AG08396 (cell line): Measurements from ENCODE around the gene LENG1.

Experiments
- DNase-seq: peaks from one replicate; pipeline ENCODE4 v3.0.0; 2012; ENCODE audit warnings: low spot score, mixed read lengths

The LENG1 gene

DNA sequence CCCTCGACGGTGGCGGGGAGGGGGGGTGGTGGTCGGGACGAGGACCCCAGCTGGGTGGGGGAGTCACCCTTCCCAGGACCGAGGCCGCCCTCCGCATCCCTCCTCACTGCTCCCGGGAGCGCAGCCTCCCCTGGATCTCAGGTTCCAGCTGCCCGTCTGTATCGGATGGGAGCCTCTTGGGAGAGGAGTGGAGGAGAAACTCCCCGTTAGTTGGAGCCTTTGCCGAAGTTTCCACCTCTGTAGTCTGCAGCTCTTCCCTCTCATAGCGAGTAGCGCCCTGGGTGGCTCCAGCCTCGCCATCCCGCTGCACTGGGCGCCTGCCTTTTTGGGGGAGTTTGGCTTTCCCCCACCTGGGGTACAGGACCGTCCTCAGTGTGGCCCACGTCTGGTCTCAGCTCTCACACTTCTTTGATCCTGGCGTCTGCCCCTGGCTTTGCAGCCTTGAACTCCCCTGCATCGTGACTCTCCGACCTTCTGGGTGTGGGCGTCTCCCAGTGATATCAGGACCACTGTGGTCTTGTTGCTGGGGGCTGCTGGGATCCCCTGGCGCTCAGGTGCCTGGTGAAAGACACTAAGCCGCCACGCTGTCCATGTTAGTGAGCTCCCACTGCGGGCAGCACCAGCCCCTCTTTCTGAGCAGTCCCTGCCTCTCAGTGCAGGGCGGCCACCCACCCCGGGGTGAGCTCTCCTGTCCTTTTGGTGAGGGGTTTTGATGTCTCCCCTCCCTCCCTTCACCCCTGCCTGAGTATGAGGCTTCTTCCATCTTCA, 20.8 kb downstream of the LENG1 start:
- DNase-seq, result no peak

DNA sequence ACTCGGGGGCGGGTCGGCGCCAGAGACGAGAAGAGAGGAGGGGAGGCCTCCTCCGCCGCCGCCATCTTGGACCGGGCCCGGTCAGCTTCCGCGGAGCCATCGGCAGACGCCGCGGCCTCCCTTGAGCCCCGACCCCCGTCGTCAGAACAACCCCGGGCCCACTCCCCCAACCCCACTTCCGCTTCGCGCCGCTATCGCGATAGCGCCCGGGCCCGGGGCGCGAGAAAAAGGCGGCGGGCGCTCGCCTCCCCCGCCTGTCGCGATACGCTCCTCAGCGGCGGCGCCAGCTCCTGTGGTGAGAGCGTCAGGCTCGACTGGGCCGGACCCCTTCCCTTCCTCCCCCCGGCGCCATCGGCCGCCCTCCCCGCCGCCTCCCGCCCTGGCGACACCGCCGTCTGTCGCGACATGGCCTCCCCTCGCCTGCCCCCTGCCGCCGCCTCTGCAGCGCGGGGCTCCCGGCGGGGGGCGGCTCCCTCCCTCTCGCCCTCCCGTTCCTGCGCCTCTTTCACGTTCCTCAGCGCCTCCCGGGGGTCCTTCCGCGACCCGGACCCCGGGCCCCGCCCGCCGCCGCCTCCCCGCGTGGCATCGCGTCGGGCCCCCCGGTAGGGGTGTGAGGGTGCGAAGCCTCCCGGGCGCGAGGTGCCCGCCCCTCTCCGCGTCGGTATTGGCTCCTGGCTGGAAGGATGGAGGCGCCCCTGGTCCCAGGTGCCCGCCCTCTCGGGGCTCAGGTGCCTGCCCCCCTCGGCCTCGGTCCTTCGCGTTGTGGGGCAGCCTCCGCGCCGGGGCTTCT, 21.6 kb downstream of the LENG1 start, which contains the start of gene CNOT3:
Gene CNOT3 (plus strand): TSS at position 64 of the 790 bp plus-strand sequence. CDS start 5,217 bp downstream, outside the sequence.
- peak; percentile 39 for DNase-seq

DNA sequence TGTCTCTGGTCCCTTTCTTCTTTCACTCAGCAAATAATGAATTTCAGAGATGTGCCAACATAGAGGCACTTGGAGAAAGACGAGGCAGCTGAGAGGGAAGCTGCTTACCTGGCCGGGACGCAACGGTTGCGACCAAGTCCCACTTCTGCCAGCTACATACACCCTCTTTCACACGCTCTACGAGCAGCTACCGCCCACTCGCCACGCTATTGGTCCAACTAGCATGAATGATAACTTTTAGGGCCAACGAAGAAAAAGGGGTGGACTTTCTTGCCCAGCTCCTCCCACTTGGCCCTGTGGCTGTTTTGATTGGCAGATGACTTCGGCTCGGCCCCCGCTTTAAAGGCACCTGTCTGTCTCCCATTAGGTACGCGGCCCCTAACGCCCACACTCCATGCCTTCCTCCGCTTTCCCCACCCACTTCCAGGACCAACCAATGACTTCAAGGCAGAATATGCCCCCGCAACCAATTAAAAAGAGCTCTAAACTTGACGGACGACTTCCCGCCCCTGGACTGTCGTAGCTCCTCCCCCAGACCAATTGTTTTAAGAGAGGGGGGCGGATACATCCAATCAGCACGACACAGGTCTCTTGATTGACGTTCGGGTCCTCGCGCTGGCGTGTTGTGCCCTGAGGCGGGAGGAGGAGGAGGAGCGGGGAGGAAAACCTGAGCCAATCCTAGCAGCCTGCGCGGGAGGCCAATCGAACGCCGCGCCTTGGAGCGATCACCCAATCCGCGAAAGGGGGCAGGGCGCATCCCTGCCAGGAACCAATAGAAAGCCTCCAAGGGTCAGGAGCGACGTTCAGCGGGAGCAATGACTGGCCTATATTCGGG, 22.4 kb downstream of the LENG1 start:
- DNase-seq, result peak; percentile 99

DNA sequence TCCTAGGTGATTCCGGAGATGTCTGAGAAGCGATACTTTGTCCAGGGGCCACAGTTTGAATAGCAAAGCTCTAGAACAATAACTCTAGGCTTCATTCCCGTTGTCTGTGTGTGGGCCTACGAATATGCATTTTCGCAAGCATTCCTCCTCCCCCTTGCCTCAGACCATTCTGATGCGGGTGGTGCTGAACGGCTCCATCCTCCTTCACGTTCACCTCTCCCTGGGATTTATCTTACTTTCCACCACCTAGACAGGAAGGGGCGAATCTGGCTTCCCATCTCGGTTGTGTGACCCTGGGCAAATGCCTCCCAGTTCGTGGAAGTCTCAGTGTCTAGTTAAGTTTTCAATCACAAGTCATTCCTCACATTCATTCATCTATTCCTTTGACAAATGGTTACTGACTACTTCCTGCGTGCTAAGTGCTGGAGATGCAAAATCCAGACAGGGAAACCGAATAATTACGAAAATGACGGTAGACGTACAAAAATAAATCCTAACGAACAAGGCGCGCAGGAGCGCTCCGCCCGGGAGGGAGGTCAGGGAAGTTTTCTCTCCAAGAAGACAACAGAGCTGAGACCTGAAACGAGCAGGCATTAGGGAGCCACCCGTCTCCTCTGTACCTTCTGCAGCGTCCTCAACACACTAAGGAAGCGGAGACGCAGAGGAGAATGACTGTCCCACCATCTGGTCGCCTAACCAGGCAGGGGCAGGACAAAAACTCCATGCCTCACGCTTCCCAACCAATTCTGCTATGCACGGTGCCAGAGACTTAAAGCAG, 23.2 kb downstream of the LENG1 start:
- peak; percentile 28 for DNase-seq

DNA sequence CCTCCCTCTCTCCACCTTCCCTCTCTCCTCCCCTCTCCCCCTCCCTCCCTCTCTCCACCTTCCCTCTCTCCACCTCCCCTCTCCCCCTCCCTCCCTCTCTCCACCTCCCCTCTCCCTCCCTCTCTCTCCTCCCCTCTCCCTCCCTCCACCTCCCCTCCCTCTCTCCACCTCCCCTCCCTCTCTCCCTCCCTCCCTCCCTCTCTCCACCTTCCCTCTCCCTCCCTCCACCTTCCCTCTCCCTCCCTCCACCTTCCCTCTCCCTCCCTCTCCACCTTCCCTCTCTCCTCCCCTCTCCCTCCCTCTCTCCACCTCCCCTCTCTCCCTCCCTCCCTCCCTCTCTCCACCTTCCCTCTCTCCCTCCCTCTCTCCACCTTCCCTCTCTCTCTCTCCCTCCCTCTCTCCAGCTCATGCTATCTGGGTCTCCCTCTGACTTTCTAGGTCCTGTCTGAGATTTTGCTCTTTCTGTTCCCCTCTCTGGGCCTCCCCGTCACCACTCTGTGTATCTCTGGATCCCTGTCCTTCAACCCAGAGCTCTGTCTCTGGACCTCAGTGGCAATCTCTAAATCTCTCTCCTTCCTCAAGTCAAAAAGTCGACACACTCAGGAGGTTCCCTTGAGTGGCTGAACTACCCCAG, 25.4 kb downstream of the LENG1 start:
- DNase-seq, result no peak

DNA sequence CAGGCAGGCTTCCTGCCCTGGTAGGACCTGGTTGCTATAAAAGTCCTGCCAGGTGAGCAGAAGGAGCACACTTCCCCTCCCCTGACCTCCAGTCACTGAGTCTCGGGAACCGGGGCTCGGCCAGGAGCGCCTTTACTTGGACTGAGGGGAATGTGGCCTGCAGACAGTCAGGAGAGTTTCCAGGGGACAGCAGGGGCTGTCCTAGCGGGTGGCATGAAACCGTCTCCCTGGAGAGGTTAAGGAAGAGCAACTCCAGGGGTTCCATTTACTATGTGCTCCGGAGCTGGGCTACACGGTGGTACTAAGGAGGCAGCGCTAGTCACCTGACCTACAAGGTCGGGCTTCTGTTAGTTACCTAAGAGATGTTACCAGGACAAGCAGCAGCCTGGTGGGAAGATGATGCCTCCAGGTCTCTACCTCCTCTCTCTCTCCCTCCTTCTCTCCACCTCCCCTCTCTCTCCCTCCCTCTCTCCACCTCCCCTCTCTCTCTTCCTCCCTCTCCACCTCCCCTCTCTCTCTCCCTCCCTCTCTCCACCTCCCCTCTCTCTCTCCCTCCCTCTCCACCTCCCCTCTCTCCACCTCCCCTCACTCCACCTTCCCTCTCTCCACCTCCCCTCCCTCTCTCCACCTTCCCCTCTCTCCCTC, 26.1 kb downstream of the LENG1 start:
- DNase-seq, result no peak

DNA sequence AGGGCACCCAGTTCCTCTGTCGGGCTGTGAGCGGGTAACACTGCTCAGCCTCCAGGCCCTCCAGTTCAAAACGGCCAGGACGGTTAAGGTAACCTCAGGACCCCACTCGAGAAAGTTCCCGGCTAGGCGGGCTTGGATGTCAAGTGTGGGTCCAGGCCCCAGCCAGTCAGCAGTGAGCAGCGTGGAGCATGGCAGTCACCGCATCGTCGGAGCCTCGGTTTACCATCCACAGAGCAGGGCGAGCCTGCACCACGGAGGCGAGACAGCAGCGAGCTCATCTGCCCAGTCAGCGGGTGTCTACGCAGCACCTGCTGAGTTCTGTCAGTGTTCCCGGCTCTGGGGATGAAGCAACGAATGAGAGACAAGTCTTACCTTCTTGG, 29.9 kb downstream of the LENG1 start:
- no peak for DNase-seq

DNA sequence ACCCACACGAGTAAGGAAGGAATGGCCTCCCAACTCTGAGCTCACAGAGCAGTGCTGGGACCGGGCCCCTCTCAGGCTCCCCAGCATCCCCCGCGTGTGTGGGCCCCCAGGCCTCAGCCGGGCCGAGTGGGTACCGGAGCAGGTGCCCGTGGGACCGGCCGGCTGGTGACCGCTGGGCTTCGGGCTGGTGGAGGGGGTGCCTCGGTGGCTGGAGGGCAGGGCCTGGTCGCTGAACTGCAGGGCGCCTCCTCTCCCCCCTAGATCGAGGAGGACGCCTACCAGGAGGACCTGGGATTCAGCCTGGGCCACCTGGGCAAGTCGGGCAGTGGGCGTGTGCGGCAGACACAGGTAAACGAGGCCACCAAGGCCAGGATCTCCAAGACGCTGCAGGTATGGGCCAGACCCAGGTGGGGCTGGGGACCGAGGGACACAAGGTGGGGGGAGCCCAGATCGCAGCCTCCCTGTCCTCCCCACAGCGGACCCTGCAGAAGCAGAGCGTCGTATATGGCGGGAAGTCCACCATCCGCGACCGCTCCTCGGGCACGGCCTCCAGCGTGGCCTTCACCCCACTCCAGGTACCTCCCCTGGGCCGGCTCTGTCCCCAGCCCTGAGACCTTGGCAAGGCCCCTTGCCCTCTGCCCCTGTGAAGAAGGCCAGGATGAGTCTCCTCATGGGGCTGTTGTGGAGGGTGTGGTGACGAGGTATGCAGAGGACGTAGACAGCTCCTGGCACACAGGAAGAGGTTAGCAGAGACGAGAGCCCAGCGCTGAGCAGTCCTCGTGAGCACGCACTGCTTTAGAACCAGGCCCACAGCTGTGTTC, 30.5 kb downstream of the LENG1 start:
- DNase-seq, result no peak

DNA sequence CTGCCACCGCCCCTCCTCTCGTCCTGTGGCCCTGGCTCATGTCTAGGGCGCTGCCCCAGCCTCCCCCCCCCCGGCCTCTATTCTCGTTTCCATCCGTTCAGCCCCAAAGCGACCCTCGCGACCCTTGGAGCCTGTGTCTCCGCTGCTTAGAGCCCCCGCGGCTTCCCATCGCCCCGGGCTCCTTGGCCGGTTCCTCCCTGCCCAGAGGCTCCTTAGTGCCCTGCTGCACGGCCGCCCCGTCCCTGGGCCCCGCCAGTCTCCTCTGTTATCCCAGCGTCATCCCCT, 31.1 kb downstream of the LENG1 start:
- DNase-seq, result no peak

DNA sequence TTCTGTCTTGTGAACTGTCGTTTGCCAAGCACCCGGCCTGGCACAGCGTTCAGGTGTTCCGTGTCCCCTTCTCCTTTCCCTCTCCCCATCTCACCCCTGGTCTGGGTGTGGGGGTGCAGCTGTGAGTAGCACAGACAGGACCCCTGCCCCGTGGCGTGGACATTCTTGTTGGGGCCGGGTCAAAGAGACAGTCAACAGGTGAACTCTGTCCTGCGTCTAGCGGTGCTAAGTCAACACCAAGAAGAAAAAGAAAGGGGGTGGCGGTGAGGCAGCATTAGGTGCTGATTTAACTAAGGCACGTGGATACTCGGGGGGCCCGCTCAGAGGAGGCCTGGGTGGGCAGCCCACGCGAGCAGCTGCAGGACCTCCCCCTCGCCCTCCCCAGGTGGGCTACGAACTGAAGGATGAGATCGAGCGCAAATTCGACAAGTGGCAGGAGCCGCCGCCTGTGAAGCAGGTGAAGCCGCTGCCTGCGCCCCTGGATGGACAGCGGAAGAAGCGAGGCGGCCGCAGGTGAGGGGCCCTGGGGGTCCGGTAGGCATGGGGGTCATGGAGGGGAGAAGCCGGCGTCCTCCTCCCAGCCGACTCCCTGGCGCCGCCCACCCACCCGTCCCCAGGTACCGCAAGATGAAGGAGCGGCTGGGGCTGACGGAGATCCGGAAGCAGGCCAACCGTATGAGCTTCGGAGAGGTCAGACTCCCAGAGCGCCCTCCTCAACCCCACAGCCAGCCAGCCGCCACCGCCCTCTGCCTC, 31.7 kb downstream of the LENG1 start:
- no peak for DNase-seq

DNA sequence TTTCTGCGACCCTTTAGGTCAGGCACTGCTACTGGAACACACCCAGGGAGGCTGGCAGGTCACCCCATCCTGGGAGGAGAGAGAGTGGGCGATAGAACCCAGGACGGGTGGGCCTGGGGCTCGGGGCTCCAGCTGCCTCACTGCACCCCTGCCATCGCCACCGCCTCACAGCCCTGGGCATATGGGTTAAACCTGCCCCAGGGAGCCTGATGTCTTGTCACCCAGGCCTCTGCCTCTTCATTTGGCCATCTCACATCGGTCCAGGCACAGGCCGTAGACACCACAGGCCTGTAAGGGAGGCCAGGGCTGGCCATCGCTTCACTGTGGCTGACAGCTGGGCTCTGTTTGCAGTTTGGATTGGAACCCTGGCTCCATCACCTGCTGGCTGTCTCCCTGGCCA, 33.8 kb downstream of the LENG1 start:
- no peak for DNase-seq

DNA sequence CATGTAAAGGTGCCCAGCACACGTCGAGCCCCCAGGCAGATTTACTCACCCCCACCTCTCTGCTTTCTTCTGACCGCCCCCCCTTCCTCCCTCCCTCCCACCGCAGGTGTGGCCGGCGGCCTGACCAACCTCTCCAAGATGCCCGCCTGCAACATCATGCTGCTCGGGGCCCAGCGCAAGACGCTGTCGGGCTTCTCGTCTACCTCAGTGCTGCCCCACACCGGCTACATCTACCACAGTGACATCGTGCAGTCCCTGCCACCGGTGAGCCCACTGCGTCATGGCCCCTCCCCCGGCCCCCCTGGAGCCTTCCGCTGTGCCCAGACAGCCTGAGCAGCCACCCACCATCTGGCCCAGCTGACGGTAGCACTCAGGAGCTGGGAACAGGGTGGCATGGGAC, 35.1 kb downstream of the LENG1 start:
- DNase-seq, result no peak

DNA sequence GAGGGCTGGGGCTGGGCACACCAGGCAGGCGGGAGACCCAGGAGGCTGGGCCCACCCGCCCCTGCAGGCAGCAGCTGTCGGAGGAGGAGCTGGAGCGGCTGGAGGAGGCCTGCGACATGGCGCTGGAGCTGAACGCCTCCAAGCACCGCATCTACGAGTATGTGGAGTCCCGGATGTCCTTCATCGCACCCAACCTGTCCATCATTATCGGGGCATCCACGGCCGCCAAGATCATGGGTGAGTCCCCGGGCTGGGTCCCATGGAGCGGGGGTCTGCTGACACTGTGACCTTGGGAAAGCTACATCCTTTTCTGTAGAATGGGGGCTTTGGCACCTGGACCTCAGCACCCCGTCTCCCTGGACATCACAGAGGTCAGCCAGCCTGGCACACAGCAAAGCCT, 35.8 kb downstream of the LENG1 start:
- no peak for DNase-seq

DNA sequence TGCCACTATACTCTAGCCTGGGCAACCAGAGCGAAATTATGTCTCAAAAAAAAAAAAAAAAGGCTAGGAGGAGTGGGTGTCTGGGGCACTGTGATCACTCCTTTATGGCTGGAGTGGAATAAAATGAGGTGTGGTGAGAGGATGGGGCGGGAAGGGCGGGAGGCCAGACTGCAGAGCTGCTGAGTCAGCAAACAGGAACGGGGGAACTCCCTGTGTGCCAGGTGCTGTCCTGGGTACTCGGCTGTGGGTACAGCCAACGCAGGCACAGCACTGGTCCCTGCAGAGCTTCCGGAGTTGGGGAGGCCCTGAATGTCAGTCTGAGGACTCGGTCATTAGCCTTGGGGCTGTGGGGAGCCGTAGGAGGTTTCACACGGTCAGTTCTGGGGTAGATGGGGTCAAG, 38.3 kb downstream of the LENG1 start:
- no peak for DNase-seq

DNA sequence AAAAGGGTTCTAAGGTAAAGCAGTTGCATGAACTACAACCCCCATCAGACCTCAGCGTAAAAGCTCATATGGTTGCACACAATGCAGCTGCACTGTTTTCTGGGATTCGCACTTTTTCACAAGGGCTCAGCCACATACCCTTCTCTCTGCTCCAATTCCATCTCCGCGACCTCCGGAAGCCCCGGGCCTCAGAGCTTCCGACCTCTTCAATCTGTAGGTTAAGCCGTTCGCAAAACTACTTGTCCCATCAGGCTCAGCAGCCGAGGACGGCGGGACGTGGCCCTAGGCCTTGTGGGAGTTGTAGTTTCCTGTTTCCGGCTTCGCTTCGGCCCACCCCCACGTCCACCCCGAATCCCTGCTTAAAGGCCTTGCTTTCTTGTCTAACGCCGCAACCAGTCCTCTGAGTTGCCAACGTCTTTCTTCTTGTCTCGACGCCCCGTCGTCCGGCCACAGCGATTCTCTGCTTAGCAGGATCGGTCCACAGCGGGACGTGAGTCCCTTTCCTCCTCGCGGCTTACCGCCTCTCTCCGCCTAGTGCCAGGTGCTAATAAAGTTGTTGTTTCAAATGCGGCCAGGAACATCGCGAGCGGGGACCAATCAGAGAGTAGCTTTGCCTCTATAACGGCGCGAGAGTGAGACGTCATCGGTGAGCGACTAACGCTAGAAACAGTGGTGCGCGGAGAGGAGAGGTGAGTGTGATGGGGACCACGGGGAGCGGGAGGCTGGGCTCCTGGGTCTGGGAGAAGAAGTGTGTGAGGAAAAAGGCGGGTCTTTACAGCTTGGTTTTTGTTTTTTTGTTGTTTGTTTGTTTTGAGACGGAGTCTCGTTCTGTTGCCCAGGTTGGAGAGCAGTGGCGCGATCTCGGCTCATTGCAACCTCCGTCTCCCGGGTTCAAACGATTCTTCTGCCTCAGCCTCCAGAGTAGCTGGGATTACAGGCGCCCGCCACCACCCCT, 44.1 kb downstream of the LENG1 start, which contains the start of the genes PRPF31 and TFPT:
Gene PRPF31 (plus strand): TSS at position 646 of the 955 bp plus-strand sequence. CDS start 2,525 bp downstream, outside the sequence.
Gene TFPT (minus strand): TSS at position 549 of the 955 bp plus-strand sequence. CDS start 388 bp downstream, at position 161.
- DNase-seq, result peak; percentile 98

DNA sequence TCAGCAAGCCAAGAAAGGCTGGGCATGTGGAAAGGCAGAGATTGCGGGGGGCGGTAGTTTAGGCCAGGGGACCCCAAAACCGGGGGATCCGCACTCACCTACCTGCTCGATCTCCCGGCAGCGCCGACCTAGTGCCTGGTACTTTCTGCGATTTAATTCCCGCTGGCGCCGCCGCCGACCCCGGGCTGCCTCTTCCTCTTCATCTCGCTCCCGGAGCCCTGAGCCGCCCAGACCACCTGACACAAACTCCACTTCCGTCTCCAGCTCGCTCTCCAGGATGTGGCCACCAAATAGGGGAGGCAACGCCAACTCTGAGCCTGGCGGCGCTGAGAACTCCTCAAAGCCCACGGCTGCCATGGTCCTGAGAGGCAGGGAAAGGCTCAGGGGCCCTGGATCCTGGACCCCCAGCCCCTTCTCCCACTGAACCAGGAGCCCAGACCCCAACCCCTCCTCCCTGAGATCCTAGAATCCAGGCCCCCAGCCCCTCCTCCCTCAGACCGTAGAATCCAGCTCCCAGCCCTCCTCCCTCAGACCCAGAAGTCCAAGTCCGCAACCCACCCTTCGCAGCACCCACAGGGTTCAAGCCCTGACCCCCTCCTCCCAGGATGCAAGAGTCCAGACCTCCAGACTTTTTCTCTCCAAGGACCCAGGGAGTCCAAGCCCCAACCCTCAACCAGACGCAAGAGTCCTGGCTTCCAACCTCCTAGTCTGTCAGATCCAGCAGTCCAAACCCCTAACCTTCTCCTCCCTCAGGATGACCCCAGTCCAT, 45.0 kb downstream of the LENG1 start:
- no peak for DNase-seq

DNA sequence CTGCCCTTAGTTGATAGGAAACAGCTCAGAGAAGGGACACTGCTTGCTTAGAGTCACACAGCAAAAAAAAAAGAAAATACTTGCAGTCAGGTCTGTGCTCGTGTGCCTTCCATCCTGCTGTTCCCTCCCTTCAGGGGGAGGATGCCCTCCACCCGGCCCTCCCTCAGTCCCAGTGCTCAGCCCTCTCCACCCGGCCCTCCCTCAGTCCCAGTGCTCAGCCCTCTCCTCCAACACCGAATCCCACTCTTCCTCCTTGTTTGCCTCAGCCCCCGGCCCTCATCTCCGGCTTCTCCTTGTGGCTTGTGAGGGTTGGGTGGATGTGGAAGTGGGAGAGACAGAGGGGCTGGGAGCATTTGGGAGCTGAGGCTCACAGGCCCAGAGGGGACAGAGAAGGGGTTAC, 49.9 kb downstream of the LENG1 start:
- DNase-seq, result no peak
